GM18511 (cell line): ENCODE measurements around the gene AKAP6.
A peak's percentile ranks its signal among the peaks of the same experiment; 100 is the strongest.

Experiments
- ATAC-seq: cut with Tn5 transposase; IDR thresholded peaks from one replicate; pipeline ENCODE4 v1.9.1; 2021; ENCODE audit warnings: mild to moderate bottlenecking, moderate library complexity; ENCODE audit not compliant: unreplicated experiment

AKAP6 gene

DNA sequence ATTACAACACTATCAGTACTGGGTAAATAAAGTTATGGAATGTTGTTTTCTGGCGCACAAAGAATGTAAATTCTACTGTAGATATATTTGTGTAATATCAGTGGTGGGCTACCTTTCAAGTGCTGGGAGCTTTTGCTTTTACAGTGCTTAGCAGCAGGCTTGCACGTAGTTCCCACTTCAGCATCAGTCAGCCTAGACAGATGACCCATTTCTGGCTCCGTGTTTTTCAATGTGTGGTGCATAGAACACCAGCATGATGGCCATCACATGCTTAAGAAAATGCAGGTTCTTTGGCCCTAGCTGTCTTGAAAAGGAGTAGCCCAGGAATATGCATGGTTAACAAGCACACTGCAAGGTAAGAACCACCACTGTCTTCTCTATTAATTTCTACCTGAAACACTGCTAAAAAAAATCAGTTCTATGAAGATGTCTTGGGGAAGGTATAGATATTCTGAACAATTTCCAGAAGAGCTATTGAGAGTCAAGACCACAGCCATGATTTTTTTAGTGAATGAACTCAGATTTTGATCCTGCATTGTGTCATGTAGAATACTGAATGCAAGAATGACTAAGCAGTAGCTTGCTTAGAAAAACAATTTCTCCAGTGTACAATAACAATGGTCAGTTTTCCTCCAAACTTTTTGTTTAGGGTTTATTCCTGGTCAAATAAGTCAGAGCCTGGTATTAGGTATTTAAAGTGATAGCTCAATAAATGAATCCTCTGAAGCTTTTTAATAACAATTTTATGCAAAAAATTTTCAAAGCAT, 195.7 kb downstream of the AKAP6 start:
- no peak for ATAC-seq

DNA sequence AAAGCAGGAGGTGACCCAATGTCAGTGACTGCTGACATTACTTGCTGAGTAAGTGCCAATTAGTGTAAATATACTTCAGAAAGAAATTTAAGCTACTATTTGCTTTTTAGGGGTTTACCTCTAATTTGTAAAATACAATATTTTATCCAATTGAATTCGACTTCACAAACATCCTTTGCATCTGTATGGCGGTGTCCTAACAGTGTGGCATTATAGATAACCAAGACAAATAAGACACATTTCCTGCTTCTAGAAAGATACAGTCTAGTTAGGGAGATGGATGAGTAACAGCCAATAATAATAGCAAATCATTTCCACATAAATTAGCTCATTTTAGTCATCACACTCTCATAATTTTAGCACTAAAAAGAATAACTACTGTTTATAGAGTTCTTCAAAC, 196.5 kb downstream of the AKAP6 start:
- no peak for ATAC-seq

DNA sequence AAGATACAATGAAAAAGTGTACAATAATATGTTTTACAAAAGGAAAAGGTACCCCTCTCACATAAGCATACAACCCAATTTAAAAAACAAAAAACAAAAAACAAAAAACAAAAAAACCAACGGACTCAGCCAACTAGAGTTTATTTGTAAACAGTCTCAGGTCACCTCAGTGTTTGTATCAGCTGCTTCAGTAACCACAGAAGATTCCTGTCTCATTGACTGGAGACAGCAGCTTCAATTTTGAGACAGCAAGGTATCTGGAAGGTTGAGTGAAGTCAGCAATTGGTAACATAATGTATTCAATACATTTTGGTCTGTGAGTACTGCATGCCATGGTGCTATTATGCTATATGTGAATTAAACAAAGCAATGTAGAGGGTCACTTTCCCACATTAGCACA, 201.7 kb downstream of the AKAP6 start:
- ATAC-seq = no peak

GRCh38 chr14:32531942-32532515, 202.9 kb downstream of the AKAP6 start:
- ATAC-seq = no peak

DNA sequence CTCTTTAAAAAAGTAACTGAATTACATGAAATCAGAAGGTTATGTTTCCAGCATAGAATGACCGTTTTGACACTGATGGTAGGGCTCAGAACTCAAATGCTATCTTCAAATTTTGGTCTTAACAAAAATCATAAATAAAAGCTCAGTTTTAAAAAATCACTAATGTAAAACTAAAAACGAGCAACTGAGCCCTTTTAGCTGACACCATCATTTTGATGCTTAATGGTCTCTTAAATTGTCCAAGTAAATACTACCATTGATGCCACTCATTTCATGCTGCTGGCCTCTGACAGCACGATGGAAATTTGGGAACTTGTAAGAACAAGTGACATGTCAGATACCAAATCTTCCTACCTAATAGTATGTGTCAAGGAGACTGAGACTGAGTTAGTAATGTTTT, 205.0 kb downstream of the AKAP6 start:
- no peak for ATAC-seq

DNA sequence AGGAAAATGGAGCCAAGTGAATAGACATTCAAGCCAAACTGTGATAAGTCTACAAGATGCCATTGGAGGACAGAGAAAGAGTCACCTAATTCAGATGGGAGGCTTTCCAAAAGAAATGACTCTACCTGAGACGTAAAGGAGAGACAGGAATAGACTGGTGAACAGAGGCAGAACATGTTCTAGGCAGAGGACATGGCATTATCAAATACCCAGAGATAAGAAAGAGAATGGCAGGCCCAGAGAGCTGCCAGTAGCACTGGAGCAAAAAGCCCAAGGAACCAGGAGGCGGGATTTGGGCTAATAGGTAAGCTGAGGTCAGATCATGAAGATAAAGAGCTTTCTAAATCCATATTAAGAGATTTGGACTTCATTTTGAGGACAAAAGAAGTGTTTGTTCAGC, 207.1 kb downstream of the AKAP6 start:
- no peak for ATAC-seq

GRCh38 chr14:32537166-32537565, 208.1 kb downstream of the AKAP6 start:
- ATAC-seq = no peak

DNA sequence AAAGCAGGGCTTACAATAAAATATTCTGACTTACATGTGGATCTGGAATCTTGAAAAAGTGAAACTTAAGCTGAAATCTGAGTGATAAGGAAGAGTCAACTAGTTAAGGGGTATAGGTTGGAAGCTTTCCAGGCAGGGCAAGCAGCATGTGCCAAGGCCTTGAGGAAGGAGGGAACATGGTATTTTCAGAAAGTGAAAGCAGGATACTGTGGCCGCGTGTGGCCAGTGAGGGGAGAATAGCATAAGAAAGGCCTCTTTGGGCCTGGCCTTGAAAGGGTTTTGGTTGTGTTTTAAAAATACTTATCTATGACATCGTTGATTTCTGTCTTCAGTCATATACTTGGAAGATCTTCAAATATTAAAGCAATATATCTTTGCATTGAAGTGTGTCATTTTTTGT, 213.4 kb downstream of the AKAP6 start:
- ATAC-seq = no peak

DNA sequence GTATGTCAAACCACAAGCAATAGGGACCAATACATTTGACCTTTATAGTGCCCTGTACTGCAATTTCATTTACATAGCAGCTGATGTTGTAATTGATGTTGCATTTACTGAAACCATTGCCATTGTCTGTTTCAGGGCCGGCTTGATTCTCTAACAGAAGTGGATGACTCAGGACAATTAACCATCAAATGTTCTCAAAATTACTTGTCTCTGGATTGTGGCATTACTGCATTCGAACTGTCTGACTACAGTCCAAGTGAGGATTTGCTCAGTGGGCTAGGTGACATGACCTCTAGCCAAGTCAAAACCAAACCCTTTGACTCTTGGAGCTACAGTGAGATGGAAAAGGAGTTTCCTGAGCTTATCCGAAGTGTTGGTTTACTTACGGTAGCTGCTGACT, 216.0 kb downstream of the AKAP6 start:
- no peak for ATAC-seq

GRCh38 chr14:32545506-32546210, 216.6 kb downstream of the AKAP6 start:
- ATAC-seq = no peak

DNA sequence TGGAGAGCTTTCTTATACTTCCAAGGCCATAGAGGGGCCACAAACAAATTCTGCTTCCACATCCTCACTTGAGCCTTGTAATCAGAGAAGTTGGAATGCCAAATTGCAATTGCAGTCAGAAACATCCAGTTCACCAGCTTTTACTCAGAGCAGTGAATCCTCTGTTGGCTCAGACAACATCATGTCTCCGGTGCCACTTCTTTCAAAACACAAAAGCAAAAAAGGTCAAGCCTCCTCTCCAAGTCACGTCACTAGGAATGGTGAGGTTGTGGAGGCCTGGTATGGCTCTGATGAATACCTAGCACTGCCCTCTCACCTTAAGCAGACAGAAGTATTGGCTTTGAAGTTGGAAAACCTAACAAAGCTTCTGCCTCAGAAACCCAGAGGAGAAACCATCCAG, 217.1 kb downstream of the AKAP6 start:
- no peak for ATAC-seq

DNA sequence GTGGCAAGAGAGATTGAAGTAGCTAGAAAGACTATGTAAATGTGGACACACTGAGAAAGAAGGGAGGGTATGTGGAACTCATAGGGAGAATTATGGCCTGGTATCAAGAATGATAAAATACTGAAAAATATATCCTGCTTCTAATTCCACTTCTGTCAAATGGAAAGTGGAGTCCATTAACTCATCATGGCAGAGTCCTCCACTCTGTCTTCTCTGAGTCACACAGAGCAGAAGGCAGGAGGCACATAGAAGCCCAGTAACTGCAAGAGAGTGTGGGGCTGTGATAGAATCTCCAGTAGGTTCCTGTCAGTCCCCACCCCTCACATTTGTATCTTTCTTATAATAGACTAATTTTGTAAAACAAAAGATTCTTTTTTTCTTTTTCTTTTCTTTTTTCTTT, 223.7 kb downstream of the AKAP6 start:
- ATAC-seq = no peak

- no peak for ATAC-seq
These were observed 229.9 kb downstream of the AKAP6 start for GRCh38 chr14:32559048-32559447.

DNA sequence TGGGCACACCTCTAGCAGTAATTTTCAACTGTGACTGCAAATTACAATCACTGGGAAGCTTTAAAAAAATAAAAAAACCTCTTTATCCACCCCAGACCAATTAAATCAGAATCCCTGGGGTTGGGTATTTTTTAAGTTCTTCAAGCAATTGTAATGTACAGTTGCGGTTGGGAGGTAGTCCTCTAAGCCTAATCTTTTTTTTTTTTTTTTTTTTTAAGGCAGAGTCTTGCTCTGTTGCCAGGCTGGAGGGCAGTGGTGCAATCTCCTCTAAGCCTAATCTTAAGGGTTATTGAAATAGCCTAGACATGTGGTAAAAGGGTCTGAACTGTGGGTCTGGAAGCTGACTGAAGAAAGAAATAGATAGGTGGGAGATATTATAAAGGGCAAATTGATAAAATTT, 230.5 kb downstream of the AKAP6 start:
- ATAC-seq = no peak

DNA sequence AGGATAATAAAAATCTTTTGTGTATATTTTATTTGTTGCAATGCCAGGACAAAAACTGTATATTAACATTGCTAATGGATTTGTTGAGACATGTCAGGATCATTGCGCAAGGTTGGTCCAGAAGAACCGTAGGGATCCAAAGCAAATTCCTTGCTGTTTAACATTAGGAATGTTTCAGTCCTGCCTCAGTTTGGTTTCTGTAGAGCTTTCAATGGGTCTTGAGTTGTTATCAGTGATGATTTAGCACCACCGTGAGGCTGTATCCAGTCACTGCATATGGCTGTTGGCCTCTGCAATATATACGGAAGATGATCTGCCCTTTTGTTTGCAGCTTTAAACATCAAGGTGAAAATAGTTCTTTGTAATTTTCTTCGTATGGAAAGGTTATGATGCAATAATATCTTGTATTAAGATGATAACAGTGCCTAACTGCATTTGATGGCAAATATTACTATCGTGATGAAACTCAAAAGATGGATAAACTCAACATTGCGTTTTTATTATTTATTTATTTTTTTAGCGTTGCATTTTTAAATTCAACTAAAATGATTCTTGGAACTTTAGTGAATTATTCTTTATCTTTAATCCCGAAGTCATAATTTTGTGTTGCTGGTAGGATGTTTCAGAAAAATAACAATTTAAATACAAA, 231.2 kb downstream of the AKAP6 start:
- ATAC-seq = peak; percentile 85

GRCh38 chr14:32561520-32561919, 232.4 kb downstream of the AKAP6 start:
- ATAC-seq = no peak

- ATAC-seq = no peak
These were observed 235.5 kb downstream of the AKAP6 start for GRCh38 chr14:32564596-32564995.

DNA sequence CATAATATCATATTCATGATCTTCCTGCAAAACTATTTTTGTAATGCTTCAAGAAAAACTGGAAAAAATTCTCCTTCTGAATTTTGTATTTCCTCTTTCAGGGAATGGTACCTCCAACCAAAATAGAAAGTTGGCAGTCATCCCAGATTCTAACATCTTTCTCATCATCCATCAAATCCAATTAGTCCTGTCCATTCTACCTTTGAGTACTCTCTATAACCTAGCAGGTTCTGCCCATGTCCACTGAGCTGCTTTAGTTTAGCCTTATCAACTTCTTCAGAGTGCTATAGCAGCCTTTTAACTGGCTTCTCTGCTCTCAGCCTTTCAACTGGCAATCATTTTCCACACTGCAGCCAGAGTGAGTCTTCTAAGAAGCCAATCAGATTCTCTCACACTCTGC, 236.2 kb downstream of the AKAP6 start:
- ATAC-seq = no peak

DNA sequence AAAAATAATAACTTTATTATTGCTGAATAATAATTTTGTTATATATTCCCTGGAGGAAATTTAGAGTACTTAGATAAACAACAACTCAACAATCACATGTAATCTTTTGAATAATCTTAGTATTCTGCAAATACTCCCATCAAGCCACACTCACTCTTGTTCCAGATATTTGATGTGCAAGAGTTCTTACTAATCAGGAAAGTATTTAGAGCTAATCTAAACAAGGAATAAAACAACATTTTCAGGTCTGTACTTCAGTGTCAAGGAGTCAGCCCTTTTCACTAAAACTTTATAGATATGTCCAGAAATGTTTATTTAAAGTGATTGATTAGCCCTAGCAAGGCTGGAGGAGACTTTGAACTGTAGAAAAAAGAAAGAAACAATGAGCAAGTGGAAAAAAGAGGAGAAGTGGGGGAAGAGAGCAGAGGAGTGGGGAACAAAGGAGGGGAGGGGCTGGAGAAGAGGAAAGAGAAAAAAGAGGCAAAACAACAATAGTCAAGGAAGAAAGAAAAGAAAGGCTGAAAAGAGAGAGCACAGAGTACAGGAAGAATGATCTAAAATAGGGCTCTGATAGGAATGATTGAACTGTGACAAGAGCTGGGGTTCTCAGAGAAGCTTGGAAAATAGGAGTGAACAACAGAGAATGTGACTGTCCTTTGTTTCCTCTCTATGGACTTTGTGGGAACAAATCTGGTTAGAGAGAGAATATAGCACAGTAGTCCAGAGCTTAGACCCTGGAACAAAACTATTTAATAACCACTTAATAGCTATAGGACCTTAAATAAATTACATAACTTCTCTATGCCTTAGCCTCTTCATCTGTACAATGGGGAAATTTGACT, 238.7 kb downstream of the AKAP6 start:
- no peak for ATAC-seq

GRCh38 chr14:32571551-32571950, 242.5 kb downstream of the AKAP6 start:
- ATAC-seq = no peak
